HG03135 (cell line): ENCODE data around the gene ARHGAP40.

Source experiments
- ATAC-seq: cut with Tn5 transposase; IDR thresholded peaks from one replicate; pipeline ENCODE4 v1.9.1; 2021; ENCODE audit warnings: mild to moderate bottlenecking, moderate library complexity; ENCODE audit not compliant: unreplicated experiment

Gene ARHGAP40

DNA sequence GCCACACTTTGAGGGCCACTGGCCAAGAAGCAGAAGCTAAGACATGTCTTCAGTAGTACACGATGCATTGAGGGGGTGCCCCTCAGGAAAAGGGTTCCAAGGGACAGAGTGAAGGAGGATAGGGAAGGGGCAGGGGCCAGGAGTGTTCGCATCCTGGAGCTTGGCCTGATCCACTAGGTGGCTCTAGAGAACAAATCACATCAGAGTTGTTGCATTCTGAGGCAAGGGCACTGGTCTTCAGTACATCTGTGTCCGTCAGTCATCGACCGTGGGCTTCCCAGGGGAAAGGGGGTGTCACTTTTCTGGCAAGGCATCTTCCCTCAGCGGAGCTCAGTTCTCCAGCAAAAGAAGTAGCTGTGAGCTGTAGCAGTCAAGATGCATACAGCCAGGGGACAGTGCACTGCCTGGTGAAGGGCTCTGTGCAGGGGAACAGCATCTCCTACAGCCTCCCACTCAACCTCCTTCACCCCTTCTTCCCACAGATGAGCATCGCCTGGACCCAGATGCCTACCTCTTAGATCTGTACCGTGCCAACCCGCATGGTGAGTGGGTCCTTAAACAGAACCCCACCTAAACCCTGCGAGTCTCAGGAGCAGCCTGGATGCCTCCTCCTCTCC is 47.8 kb downstream of the ARHGAP40 start:
- no peak for ATAC-seq

DNA sequence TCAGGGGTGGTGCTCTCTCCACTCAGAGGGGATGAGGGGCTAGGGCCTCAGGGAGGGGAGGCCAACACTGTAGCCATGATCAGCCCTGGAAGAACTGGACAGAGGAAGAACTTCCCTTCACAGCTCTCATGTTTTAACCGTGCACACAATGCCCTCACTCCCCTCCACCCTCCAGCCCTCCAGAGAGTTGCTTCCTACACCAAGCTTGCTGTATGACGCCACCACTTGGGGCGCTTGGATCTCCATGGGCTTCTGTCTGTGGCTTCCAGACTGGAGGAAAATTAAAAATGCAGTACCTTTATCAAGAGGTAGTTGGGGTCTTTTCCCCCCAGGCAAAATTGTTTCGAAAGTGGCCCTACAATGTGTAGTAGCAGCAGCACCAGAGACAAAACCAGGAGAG is 48.4 kb downstream of the ARHGAP40 start:
- no peak for ATAC-seq

DNA sequence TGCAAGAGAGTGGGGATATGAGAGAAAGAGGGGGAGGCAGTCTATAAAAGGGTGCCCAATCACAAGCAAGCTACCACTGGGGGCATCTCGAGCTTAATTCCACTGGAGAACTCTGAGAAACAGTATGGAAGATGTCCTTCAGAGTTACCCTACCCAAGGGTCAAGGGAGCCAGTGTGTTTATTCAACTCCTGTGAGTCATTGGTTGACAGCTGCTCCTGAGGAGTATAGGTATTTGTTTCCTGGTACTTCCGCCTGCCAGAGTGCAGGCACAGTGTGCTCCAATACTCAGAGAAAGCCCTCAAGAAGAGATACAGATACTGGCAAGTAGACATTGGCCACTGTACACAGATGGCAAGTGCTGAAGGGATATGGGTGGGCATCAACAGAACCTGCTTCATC is 49.5 kb downstream of the ARHGAP40 start:
- no peak for ATAC-seq

DNA sequence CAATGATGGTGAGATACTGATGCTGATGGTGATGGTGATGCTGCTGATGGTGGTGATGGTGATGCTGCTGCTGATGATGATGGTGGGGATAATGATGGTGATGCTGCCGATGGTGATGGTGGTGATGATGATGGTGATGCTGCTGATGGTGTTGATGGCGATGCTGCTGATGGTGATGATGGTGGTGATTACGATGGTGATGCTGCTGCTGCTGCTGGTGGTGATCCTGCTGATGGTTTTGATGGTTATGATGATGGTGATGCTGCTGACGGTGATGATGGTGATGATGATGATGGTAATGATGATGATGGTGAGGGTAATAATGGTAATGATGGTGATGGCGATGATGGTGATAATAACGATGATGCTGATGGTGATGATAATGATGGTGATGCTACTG is 50.0 kb downstream of the ARHGAP40 start:
- ATAC-seq = no peak

DNA sequence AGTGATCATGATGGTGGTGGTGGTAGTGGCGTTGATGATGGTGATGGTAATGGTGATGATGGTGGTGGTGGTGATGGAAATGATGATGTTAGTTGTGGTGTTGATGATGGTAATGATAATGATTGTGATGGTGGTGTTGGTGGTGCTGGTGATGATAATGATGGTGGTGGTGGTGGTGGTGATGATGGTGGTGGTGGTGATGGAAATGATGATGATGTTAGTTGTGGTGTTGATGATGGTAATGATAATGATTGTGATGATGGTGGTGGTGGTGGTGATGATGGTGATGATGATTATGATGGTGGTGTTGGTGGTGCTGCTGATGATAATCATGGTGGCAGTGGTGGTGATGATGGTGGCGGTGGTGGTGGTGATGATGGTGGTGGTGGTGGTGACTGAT is 51.4 kb downstream of the ARHGAP40 start:
- ATAC-seq = no peak

DNA sequence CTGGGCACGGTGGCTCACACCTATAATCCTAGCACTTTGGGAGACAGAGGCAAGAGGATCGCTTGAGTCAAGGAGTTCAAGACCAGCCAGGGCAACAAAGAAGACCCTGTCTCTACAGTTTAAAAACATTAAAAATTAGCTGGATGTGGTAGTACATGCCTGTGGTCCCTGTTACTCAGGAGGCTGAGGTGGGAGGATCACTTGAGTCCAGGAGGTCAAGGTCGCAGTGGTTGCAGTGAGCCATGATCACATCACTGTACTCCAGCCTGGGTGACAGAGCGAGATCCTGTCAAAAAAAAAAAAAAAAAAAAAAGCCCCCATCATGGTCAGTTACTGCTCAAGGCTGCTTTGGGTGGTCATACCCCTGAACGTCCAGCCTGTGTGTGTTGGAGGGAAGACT is 55.8 kb downstream of the ARHGAP40 start:
- ATAC-seq = no peak

DNA sequence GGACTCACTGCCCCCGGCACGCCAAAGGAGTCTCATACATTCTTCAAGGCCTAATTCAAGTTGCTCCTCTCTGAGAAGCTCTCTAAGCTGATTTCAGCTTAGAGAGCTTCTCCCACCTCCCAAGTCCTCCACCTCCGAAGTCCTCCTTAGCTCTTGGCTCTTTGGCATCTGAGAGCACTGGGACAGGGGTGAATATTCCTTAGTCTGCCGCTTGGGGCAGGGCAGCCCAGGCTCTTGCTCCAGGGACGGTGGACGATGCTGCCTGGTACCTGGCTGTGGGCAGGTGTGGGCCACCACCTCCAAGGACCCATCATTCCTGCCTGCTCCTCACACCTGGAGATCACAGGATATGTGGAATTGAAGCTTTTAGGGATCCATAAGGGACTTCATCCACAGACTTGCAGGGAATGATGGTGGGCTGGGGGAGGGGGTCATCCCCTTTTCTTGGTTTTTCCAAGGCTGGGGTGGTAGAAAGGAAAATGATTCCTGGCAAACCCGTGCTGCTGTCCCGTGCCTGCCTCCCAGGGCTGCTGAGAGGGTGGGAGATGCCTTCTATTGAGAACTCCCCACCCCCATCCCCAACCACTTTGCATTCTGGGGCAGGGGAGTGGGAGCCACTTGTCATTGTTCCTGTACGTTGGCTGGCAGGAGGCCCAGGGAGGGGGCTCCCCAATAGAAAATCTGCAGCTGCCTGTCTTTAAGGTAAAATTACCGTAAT is 57.4 kb downstream of the ARHGAP40 start:
- no peak for ATAC-seq

DNA sequence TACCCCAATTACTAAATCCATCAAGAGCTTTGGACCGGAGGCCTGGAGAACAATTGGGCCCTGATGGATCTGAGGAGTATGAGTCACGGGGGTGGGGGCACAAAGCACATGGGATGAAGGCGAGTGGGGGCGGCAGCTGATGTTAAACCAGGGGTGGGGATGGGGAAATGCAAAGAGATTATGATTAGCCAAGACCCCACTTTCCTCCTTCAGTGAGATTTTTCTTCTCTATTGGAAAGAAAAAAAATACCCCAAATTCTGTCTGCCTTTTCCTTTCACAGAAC is 57.9 kb downstream of the ARHGAP40 start:
- ATAC-seq = no peak

DNA sequence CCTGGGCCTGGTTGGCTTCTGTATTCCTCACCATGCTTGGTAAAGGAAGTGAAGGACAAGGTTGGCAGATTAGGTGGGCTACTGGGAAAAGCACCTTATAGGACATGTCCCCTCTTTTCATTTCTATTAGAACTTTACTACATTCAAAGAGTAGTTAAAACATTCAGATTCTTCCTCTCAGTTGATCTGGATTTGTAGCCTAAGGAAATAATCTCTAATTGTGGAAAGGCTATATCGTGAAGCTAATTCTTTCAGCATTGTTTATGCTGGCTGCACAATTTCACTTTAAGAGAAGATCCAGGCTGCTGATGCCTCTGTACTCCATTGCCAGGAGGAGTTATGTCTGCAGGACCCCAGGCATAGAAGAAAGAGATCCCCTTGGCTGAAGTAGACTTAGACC is 58.8 kb downstream of the ARHGAP40 start:
- ATAC-seq = no peak

DNA sequence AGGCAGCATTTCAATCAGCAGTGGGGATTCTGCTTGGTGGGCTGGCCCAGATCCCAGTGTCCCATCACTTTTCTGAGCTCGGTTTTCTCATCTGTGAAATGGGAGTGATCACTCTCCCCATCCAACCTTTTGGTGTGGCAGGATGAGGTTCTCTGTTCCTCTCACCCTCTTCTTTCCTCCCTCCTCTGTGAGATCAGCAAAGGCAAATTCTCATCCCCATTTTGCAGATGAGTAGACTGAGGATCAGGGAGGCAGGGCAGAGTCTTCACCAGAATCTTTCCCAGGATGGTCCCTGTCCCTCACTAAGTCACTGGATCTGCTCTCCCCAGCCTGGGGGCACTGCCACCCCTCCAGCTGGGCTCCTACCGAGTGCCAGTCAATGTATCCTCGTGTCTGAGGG is 62.1 kb downstream of the ARHGAP40 start:
- ATAC-seq = no peak

DNA sequence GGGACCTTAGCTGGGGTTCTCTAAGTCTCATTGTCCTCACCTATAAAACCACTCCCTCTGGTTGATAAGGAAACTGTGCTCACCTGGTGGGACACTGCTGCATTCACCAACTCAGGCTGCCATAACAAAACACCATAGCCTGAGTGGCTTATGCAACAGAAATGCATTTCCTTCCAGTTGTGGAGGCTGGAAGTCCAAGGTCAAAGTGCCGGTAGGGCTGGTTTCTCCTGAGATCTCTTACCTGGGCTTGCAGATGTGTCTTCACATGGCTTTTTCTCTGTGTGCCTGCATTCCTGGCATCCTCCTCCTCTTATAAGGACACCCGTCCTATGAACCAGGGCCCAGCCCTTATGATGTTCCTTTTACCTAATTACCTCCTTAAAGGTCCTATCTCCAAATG is 62.7 kb downstream of the ARHGAP40 start:
- ATAC-seq = no peak

DNA sequence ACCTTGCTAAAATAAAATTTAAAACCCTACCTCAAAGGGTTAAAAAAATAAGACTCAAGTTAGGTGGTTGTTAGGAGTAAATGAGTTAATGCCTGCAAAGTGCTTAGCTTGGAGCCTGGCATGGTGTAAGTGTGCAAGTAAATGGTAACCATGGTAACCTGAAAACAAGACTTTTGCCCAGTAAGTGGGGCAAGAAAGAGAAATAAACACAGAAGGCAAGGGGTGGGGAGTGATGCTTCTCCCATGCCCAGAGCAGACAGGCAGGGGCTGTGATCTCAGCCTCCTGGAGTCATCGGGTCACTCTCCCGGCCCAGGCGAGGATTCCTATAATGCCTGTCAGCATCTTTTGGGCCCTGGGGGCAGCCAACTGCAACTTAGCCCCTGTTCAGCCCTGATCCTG is 63.5 kb downstream of the ARHGAP40 start:
- ATAC-seq = no peak

DNA sequence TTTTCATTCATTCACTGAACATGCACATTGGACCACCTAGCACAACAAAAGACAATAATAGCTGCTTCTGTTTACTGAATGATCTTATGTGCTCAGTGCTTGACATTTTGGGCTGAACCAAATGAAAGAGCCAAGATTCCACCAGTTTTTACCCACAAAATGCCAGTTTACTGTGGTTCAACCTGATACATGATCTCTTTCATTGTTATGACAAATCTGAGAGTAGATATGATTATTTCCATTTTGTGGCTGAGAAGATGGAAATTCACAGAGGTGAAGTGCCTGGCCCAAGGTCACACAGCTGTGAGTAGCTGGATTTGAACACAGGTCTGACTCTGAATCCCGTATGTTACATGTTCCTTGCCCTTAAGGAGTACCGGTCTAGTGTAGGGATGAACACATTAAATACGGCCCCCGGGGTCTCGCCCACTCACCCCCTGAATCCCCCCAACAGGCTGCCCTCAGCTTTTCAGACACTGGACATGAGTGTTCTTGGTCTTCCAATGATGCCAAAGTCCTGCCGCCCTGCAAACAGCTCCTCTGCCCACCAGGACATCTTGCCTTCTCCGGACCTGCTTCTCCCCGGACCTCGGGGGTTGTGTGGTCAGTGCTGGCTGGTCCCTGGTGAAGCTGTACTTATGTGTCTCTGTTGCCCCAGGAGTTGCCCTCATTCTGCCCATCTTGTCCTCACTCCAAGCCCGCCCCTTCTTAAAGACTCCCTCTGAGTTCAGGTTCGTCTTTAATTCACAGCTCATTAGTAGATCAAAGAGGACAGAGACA is 64.1 kb downstream of the ARHGAP40 start:
- no peak for ATAC-seq

DNA sequence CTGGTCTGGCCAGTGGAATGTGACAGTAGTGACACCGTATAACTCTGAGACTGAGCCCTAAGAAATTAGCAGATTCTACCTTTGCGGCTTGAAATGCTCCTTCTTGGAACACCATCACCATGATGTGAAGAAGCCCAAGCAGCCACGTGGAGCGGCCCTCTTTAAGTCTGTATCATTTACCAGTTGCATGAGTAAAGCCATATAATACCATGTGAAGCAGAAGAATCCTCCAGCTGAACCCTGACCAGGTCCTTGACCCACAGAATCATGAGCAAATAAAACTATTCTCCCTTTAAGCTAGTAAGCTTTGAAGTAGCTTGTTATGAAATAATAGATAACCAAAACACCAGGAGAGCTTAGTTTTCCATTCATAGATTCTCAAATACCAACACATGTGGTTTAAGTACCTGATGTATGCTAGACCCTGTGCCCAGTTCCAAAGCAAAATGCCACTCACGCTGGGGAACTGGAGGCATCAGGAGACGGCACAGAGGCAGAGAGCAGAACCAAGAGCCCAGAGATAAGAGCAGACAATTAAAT is 65.9 kb downstream of the ARHGAP40 start:
- ATAC-seq = no peak

DNA sequence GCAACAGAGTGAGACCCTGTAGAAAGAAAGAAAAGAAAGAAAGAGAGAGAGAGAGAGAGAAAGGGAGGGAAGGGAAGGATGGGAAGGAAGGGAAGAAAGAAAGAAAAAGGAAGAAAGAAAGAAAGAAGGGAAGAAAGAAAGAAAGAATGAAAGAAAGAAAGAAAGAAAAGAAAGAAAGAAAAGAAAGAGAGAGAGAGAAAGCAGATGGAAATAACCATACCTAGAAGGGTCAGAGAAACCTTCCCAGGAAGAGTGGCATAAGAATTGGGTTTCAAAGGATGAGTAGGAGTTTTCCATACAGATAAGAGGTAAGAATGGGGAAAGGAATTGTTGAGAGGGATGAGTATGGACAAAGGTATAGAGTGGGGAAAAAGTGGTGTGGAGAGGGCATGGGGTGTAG is 68.1 kb downstream of the ARHGAP40 start:
- no peak for ATAC-seq

DNA sequence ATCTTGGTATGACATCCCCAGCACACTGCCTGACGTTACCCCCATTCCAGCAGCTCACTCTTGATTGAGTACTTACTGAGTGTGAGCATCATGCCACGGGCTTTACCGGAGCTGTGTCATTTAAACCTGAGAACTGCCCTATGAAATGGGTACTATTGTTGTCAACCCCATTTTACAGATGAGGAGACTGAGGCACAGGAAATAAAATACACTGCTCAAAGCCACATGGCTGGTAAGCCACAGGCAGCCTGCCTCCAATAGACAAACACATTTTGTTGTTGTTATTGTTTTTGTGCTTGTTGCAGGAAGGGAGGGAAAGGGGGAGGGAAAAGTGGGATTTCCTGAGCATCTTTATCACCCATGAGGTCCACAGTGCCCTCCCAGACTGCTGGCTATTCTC is 69.2 kb downstream of the ARHGAP40 start:
- ATAC-seq = no peak

DNA sequence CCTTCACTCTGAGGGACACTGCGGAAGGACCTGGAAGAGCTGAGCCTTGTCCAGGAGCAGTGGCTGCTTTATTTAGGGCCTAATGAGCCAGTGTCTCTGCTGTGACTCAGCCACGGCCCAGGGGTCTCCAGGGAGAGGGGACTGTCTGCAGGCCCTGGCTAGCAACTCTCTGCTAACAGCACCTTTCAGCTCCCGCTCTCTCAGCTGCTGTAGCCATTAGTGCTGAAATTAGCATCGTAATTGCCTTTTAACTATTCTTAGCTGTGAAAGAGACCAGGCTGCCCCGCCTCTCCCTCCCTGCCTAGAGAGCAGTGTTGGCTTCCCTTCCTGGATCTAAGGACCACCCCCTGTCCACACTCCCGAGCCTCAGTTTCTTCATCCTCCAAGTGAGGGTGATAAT is 69.6 kb downstream of the ARHGAP40 start:
- ATAC-seq = no peak

DNA sequence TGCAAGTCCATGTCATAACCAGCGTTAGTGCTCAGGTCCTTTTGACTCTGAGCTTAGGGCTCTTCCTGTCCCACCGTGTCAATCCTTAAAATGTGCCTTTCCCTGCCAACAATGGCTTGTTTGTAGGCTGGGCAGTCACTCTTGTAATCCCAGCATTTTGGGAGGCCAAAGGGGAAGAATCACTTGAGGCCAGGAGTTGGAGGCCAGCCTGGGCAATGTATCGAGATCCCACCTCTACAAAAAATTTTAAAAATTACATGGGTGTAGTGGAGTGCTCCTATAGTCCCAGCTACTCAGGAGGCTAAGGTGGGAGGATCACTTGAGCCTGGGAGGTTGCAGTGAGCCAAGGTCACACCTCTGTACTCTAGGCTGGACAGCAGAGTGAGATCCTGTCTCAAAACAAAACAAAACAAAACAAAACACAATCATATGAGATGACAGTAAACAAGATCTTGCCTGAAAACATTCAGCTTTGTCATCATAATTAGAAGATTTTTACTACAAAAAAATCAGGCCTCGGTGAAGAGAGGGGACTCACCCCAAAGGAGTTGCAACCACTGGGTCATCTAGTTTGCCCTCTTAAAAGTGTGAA is 70.2 kb downstream of the ARHGAP40 start:
- no peak for ATAC-seq

DNA sequence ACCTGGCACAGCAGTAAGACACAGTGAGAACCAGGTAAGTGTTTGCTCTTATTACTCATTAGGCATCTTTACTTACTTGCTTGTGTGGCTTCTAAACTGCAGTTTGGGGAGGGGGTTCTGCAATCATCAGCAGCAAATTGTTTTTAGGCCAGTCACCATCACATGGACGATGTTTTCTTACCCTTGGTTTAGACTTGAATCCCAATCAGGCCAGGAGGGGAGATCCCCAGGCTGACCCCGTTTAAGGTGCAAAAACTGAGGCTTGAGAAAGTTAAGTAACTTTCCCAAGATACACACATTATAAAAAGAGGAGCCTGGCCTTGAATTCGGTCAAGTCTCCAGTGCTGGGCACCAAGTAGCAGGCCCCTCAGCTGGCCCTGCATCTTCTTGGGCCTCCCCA is 70.9 kb downstream of the ARHGAP40 start:
- no peak for ATAC-seq

DNA sequence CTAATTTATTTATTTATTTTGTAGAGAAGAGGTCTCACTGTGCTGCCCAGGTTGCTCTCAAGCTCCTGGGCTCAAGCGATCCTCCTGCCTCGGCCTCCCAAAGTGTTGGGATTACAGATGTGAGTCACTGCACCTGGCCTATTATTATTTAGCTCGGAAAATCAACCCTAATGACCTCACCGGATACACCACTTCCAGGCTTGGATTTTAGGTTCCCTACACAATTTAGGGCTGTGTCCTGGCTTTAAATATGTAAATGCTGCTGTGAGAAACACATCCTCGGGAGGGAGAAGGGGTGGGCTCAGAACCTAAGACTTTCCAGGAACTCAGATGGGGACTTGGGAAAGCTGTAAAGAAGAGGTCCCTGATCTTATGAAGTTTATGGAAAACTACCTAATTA is 71.7 kb downstream of the ARHGAP40 start:
- no peak for ATAC-seq

DNA sequence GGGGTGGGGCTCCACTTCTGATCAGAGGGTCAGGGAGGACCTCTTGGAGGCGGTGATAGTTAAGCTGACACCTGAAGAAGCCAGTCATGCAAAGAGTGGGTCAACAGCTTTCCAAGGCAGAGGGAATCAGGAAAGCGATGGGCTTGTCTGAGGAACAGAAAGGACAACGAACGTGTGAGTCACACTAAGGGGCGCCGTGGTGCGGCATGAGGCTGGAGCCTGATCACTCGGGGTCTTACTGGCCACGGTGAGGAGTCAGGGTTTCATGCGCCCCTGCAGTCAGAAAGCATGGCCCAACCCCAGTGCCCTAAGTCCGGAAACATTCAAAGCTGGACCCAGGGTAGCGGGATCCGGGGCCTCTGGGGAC is 72.1 kb downstream of the ARHGAP40 start:
- no peak for ATAC-seq
